Stimulated activated CD8-positive, alpha-beta memory T cell treated with anti-CD3 and anti-CD28 coated beads, Interleukin-7, amount 100 ng/mL, for 24 hours (primary cell): Measurements from ENCODE around the gene KLRC1.
"Not testable (repeated sequence)": the region's sequence is repeated elsewhere in the genome, so short reads cannot be mapped to it uniquely, and the experiment has no call there.

Source experiments
- DNase-seq: peaks from one replicate; pipeline ENCODE4 v3.0.0-alpha.2; 2020; ENCODE audit warnings: low read depth

KLRC1 gene

GRCh38 chr12:10453156-10453555 lies at the start of gene KLRC1:
TSS of gene KLRC1 (minus strand) at chr12:10453377. CDS start at chr12:10451156, 2,221 bp downstream.
- DNase-seq: no peak

GRCh38 chr12:10501030-10501429 lies 47.9 kb upstream of the KLRC1 start:
- DNase-seq: no peak

GRCh38 chr12:10498042-10498441 lies 44.9 kb upstream of the KLRC1 start:
- no peak for DNase-seq

- DNase-seq: peak; percentile 26
Observed at GRCh38 chr12:10497602-10498001, 44.4 kb upstream of the KLRC1 start.

GRCh38 chr12:10491766-10492165 lies 38.6 kb upstream of the KLRC1 start:
- DNase-seq: no peak

GRCh38 chr12:10487328-10487727 lies 34.2 kb upstream of the KLRC1 start:
- DNase-seq: not testable (repeated sequence)

GRCh38 chr12:10481901-10482300 lies 28.7 kb upstream of the KLRC1 start:
- not testable (repeated sequence) for DNase-seq

- not testable (repeated sequence) for DNase-seq
Observed at GRCh38 chr12:10472808-10473207, 19.6 kb upstream of the KLRC1 start.

GRCh38 chr12:10469701-10470100 lies 16.5 kb upstream of the KLRC1 start:
- DNase-seq: no peak

GRCh38 chr12:10466311-10466710 lies 13.1 kb upstream of the KLRC1 start:
- DNase-seq: no peak

GRCh38 chr12:10457760-10458159 lies 4.6 kb upstream of the KLRC1 start:
- DNase-seq: no peak

- DNase-seq: no peak
Observed at GRCh38 chr12:10456856-10457255, 3.7 kb upstream of the KLRC1 start.

GRCh38 chr12:10455766-10456165 lies 2.6 kb upstream of the KLRC1 start:
- DNase-seq: no peak

GRCh38 chr12:10454531-10454930 lies 1.4 kb upstream of the KLRC1 start:
- DNase-seq: no peak

- no peak for DNase-seq
Observed at GRCh38 chr12:10448236-10448635, 4.9 kb downstream of the KLRC1 start.

- not testable (repeated sequence) for DNase-seq
Observed at GRCh38 chr12:10446052-10446451, 7.1 kb downstream of the KLRC1 start.

GRCh38 chr12:10441144-10441543 lies 12.0 kb downstream of the KLRC1 start:
- DNase-seq: not testable (repeated sequence)

- DNase-seq: not testable (repeated sequence)
Observed at GRCh38 chr12:10439608-10440274, 13.4 kb downstream of the KLRC1 start.

GRCh38 chr12:10437601-10438000 lies 15.6 kb downstream of the KLRC1 start:
- DNase-seq: not testable (repeated sequence)

GRCh38 chr12:10435816-10436215 lies 17.4 kb downstream of the KLRC1 start, which contains the start of gene KLRC2:
TSS of gene KLRC2 (minus strand) at chr12:10436010. CDS start at chr12:10435986, 24 bp downstream.
- DNase-seq: not testable (repeated sequence)

GRCh38 chr12:10430623-10431022 lies 22.6 kb downstream of the KLRC1 start:
- DNase-seq: not testable (repeated sequence)

- not testable (repeated sequence) for DNase-seq
Observed at GRCh38 chr12:10425938-10426337, 27.2 kb downstream of the KLRC1 start.

- not testable (repeated sequence) for DNase-seq
Observed at GRCh38 chr12:10424260-10424899, 28.8 kb downstream of the KLRC1 start.
